SK-N-SH (cell line): ENCODE results near the gene MAPT. TPM values are rescaled to one million over a fixed set of nuclear protein-coding genes. Genes with fewer than 3 reads are reported as not detected.

Source experiments
- CTCF ChIA-PET: fragments of 300-600, 350-600 bp; formaldehyde crosslinking; extraction: SDS; loops from one replicate; lab custom pipeline; 2021; lab: Yijun Ruan, JAX
- POLR2A ChIA-PET: fragments of 350-600 bp; sonication (Branson Sonifier 250); formaldehyde crosslinking; extraction: SDS; loops from one replicate; lab custom pipeline; 2020; ENCODE audit warnings: antibody characterized with exemption, inconsistent platforms; lab: Yijun Ruan, JAX
- DNase-seq: peaks from one replicate; pipeline ENCODE4 v3.0.0; 2012
- H2AFZ ChIP-seq: fragments of 200-600 bp; sonication (generic); 2 replicates; pipeline ENCODE4 v1.8.1; 2016; ENCODE audit warnings: antibody characterized with exemption, mild to moderate bottlenecking, low read depth
- H3F3A ChIP-seq: fragments of 200-600 bp; sonication (generic); replicated peaks from 2 replicates; pipeline ENCODE3; 2016; ENCODE audit warnings: antibody characterized with exemption, mild to moderate bottlenecking; ENCODE audit not compliant: insufficient read depth
- H3K27ac ChIP-seq, 2 experiments: fragments of 200-500 bp in 1 of 2; fragments of 200-600 bp in 1 of 2; sonication (Bioruptor generic) in 1 of 2; sonication (generic), shearing (Covaris generic) in 1 of 2; 2 replicates each; pipeline versions ENCODE4 v1.5.1 to v1.6.1; 2014 to 2016; ENCODE audit warnings: low read depth in 2 of 2, inconsistent platforms in 1 of 2, low read length in 1 of 2, mild to moderate bottlenecking in 1 of 2, mixed read lengths in 1 of 2
- H3K27me3 ChIP-seq: fragments of 200-600 bp; sonication (generic), shearing (Covaris generic); 2 replicates; pipeline ENCODE4 v1.6.1; 2016; ENCODE audit warnings: mixed run types; ENCODE audit not compliant: insufficient read depth
- H3K36me3 ChIP-seq, 2 experiments: fragments of 200-500 bp in 1 of 2; fragments of 200-600 bp in 1 of 2; sonication (Bioruptor generic) in 1 of 2; sonication (generic) in 1 of 2; replicated peaks in 1 of 2; 2 replicates each; pipeline versions ENCODE3 to v1.5.1; 2014 to 2016; ENCODE audit warnings: low read length in 1 of 2, mild to moderate bottlenecking in 1 of 2; ENCODE audit not compliant: insufficient read depth in 2 of 2, control insufficient read depth in 1 of 2
- H3K4me1 ChIP-seq, 2 experiments: fragments of 200-500 bp in 1 of 2; fragments of 200-600 bp in 1 of 2; sonication (Bioruptor generic) in 1 of 2; sonication (generic), shearing (Covaris generic) in 1 of 2; 2 replicates each; pipeline versions ENCODE4 v1.5.1 to v1.6.1; 2014 to 2016; ENCODE audit warnings: low read depth in 1 of 2, low read length in 1 of 2, mixed run types in 1 of 2; ENCODE audit not compliant: insufficient read depth in 2 of 2, control insufficient read depth in 1 of 2
- H3K4me2 ChIP-seq: fragments of 200-600 bp; sonication (generic), shearing (Covaris generic); 2 replicates; pipeline ENCODE4 v1.6.1; 2017; ENCODE audit warnings: mixed run types
- H3K4me3 ChIP-seq, 2 experiments: fragments of 200-500 bp in 1 of 2; fragments of 200-600 bp in 1 of 2; sonication (Bioruptor generic) in 1 of 2; sonication (generic), shearing (Covaris generic) in 1 of 2; 2 replicates each; pipeline versions ENCODE4 v1.5.1 to v1.8.1; 2014 to 2016; ENCODE audit warnings: low read depth in 2 of 2, inconsistent platforms in 1 of 2, low read length in 1 of 2, mild to moderate bottlenecking in 1 of 2, mixed read lengths in 1 of 2, moderate library complexity in 1 of 2
- H3K79me2 ChIP-seq: fragments of 200-600 bp; sonication (generic); 2 replicates; pipeline ENCODE4 v1.8.1; 2017; ENCODE audit warnings: mild to moderate bottlenecking; ENCODE audit not compliant: insufficient read depth
- H3K9ac ChIP-seq: fragments of 200-600 bp; sonication (generic); 2 replicates; pipeline ENCODE4 v1.6.1; 2017; ENCODE audit warnings: mixed run types
- H3K9me2 ChIP-seq: fragments of 200-600 bp; sonication (generic); 2 replicates; pipeline ENCODE4 v1.6.1; 2017; ENCODE audit warnings: mixed run types
- H3K9me3 ChIP-seq: fragments of 200-600 bp; sonication (generic); 2 replicates; pipeline ENCODE4 v1.6.1; 2017; ENCODE audit warnings: mixed run types, mild to moderate bottlenecking, moderate library complexity
- H4K20me1 ChIP-seq: fragments of 200-600 bp; sonication (generic); 2 replicates; pipeline ENCODE4 v1.6.1; 2017; ENCODE audit warnings: mild to moderate bottlenecking, mixed run types; ENCODE audit not compliant: insufficient read depth
- CHD2 ChIP-seq: fragments of 150-350 bp; IDR thresholded peaks from 2 replicates; pipeline ENCODE4 v1.6.1; 2018; ENCODE audit warnings: low read length; ENCODE audit not compliant: partially characterized antibody
- CTCF ChIP-seq: fragments of 200-600 bp; sonication (generic); IDR thresholded peaks from 2 replicates; pipeline ENCODE4 v1.6.1; 2017; ENCODE audit warnings: antibody characterized with exemption, mild to moderate bottlenecking, moderate library complexity
- ELF1 ChIP-seq: IDR thresholded peaks from 2 replicates; pipeline ENCODE4 v1.4.0; 2012
- EP300 ChIP-seq, 2 experiments: IDR thresholded peaks; 2 replicates each; pipeline versions ENCODE4 v1.4.0 to v1.6.1; 2012; ENCODE audit warnings: borderline replicate concordance in 1 of 2, low read depth in 1 of 2, low read length in 1 of 2
- EZH2phosphoT487 ChIP-seq: fragments of 200-600 bp; sonication (generic); IDR thresholded peaks from 2 replicates; pipeline ENCODE4 v1.6.1; 2017; ENCODE audit warnings: low read depth, mixed run types, mild to moderate bottlenecking, antibody characterized with exemption, moderate library complexity, borderline replicate concordance
- FOXJ3 ChIP-seq: sonication (generic); formaldehyde crosslinking; IDR thresholded peaks from 2 replicates; pipeline ENCODE4 v1.5.1; 2020; ENCODE audit warnings: mild to moderate bottlenecking, missing genetic modification reagents
- GATA2 ChIP-seq: sonication (generic); formaldehyde crosslinking; IDR thresholded peaks from 2 replicates; pipeline ENCODE4 v1.5.0; 2020; ENCODE audit warnings: mild to moderate bottlenecking, missing genetic modification reagents
- JUND ChIP-seq: IDR thresholded peaks from 2 replicates; pipeline ENCODE4 v1.4.0; 2012
- MXI1 ChIP-seq: IDR thresholded peaks from 2 replicates; pipeline ENCODE4 v1.6.1; 2012; ENCODE audit warnings: mild to moderate bottlenecking, low read depth, low read length, improper control_type of control experiment
- NFIC ChIP-seq: IDR thresholded peaks from 2 replicates; pipeline ENCODE4 v1.4.0; 2012; ENCODE audit warnings: borderline replicate concordance
- RXRA ChIP-seq: IDR thresholded peaks from 2 replicates; pipeline ENCODE4 v1.4.0; 2012; ENCODE audit warnings: low read depth, mild to moderate bottlenecking, borderline replicate concordance
- SIN3A ChIP-seq: IDR thresholded peaks from 2 replicates; pipeline ENCODE4 v1.6.1; 2012; ENCODE audit warnings: low read depth, mild to moderate bottlenecking, low read length, moderate library complexity, borderline replicate concordance
- TAF1 ChIP-seq: IDR thresholded peaks from 2 replicates; pipeline ENCODE4 v1.6.1; 2012; ENCODE audit warnings: low read depth, mild to moderate bottlenecking, low read length, moderate library complexity, borderline replicate concordance
- TEAD4 ChIP-seq: IDR thresholded peaks from 2 replicates; pipeline ENCODE4 v1.4.0; 2012; ENCODE audit warnings: mild to moderate bottlenecking, borderline replicate concordance; ENCODE audit not compliant: insufficient read depth
- USF1 ChIP-seq: IDR thresholded peaks from 2 replicates; pipeline ENCODE4 v1.4.0; 2012; ENCODE audit warnings: low read depth, borderline replicate concordance
- USF2 ChIP-seq: fragments of 150-350 bp; IDR thresholded peaks from 2 replicates; pipeline ENCODE4 v1.6.1; 2017; ENCODE audit warnings: antibody characterized with exemption, low read length, low read depth, borderline replicate concordance
- ZBTB33 ChIP-seq: IDR thresholded peaks from 2 replicates; pipeline ENCODE4 v1.4.0; 2012; ENCODE audit warnings: low read depth, borderline replicate concordance
- WGBS: methylation state at CpG from one replicate; pipeline ENCODE4 v1.1.6; 2017; ENCODE audit warnings: low lambda C conversion rate; 5-methylcytosine and 5-hydroxymethylcytosine counted together
- polyA plus RNA-seq, 3 experiments: library from polyadenylated mRNA; depleted of rRNA; stranded (reverse); fragments of >200 nt; gene quantifications; 2 replicates each; pipeline ENCODE4 v1.2.3, GENCODE V29; 2012
- TF ChIP-seq, protein P1 (sequence below): IDR thresholded peaks from 2 replicates; pipeline ENCODE4 v1.4.0; 2012; ENCODE audit warnings: low read depth
- TF ChIP-seq, protein P2 (sequence below): IDR thresholded peaks from 2 replicates; pipeline ENCODE4; 2012
- TF ChIP-seq, protein P3 (sequence below): fragments of 150-350 bp; IDR thresholded peaks from 2 replicates; pipeline ENCODE4 v1.6.1; 2016; ENCODE audit warnings: mild to moderate bottlenecking, low read depth, low read length

The MAPT gene
- polyA plus RNA-seq, 1 of the 3 experiments (the other 2 are of a cell fraction) = 0.74 TPM

GRCh38 chr17:45994987-45995386 lies 100.6 kb downstream of the MAPT start:
- Histone ChIP-seq H3K9me3 (no peaks in the 10 kb centered on the region), H3K4me2 (no peak overlapping the region), H3K27me3 (no peaks in the 10 kb centered on the region), H3K4me1 (peaks cover 0 to 5% of the 10 kb centered on the region in 2 experiments; a peak in 1 of 4 replicates), H3K79me2 (no peaks in the 10 kb centered on the region), H3K4me3 (no peak overlapping the region), H3K9ac (no peak overlapping the region), H2AFZ (no peak overlapping the region), H3K9me2 (no peaks in the 10 kb centered on the region), H3K36me3 (no peaks in the 10 kb centered on the region), H3F3A (no peaks in the 10 kb centered on the region), H4K20me1 (no peaks in the 10 kb centered on the region), H3K27ac (no peak overlapping the region)
- ChIA-PET CTCF (interaction anchor here (0.7 to 1.2 kb wide), 2 partner anchors 10 to 198 kb away, joined by 3 read pairs; partner anchors contain the start of gene KANSL1), POLR2A (no interaction called here)
- TF ChIP-seq JUND (no peak), GATA2 (no peak), NFIC (no peak), ELF1 (no peak), EZH2phosphoT487 (no peak), SIN3A (no peak), EP300 (IDR thresholded peaks at IDR 0.05; ENCODE audit: borderline replicate concordance in 1 of 2, low read depth in 1 of 2, low read length in 1 of 2) (no peak), CHD2 (no peak), FOXJ3 (CRISPR knock-in tag) (no peak), ZBTB33 (no peak), TEAD4 (no peak), USF1 (no peak), TAF1 (no peak), CTCF (no peak), MXI1 (no peak), USF2 (no peak), RXRA (no peak)
- TF ChIP-seq, protein P1, sequence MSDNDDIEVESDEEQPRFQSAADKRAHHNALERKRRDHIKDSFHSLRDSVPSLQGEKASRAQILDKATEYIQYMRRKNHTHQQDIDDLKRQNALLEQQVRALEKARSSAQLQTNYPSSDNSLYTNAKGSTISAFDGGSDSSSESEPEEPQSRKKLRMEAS = no peak
- TF ChIP-seq, protein P2, sequence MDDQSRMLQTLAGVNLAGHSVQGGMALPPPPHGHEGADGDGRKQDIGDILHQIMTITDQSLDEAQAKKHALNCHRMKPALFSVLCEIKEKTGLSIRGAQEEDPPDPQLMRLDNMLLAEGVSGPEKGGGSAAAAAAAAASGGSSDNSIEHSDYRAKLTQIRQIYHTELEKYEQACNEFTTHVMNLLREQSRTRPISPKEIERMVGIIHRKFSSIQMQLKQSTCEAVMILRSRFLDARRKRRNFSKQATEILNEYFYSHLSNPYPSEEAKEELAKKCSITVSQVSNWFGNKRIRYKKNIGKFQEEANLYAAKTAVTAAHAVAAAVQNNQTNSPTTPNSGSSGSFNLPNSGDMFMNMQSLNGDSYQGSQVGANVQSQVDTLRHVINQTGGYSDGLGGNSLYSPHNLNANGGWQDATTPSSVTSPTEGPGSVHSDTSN = no peak
- TF ChIP-seq, protein P3, sequence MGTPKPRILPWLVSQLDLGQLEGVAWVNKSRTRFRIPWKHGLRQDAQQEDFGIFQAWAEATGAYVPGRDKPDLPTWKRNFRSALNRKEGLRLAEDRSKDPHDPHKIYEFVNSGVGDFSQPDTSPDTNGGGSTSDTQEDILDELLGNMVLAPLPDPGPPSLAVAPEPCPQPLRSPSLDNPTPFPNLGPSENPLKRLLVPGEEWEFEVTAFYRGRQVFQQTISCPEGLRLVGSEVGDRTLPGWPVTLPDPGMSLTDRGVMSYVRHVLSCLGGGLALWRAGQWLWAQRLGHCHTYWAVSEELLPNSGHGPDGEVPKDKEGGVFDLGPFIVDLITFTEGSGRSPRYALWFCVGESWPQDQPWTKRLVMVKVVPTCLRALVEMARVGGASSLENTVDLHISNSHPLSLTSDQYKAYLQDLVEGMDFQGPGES = no peak
- no peak for DNase-seq
- 93% methylated on average over 5 of the region's 8 CpGs for WGBS
